HL-60/S4 (cell line): ENCODE results near the gene PPARA.

Experiments used
- in situ Hi-C: fragments of 300-500 bp; cut with MboI; formaldehyde crosslinking; loops from 2 replicates; pipeline ENCODE4 v1.14.3; 2022; ENCODE audit warnings: low sequenced_read_pairs

The PPARA gene

DNA sequence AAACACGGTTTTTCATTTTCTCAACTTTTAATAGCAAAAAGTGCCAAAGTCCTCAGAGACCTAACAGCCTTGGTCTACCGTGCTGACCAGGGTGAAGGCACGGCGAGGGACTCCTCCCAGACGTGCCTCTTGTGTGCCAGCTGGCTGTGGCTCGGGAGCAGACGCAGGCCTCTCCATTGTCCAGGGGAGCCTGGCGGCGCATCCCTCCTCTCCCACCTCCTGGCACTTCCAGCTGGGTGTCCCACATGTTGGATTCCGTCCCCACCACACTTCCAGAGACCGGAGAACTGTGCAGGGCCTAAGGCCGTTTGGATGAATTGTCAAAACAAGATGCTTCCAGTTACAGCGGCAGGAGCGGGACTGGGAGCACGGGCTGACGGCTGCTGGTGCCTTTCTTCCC is 88.2 kb downstream of the PPARA start:
- in situ Hi-C loops = no loop called here

DNA sequence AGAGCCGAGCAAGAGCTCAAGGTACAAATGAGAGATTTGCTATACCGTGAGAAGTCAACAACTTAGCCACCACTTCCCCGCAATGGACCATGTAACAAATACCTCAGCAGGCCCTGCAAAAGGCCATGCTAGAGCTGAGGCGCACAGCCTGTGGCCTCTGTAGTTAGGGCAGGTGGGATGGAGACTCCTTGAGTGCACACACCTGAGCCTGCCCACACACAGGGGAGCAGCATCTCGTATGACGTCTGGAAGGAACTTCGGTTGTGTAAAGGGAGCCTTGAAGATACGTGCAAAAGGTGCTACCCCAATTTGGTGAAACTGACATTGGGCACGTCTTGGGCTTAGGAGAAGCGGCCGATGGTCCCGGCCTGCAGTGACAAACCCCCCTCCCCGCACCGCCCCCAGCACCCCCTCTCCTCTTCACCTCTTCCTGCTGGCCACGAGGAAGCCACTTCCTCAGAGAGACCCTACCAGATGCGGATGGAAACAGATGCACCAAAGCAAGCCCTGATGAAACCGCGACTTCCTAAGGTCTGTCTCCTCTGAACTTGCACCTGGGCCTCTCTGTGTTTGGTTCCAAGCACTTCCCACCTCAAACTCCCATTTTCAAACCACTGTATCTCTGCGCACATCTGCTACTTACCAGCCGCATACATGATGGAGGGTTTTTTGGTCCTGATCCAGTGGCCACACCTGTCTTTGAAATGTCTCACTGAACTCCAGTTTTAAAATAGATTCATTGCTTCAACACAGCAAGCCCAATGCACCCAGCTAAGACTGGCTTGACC is 89.1 kb downstream of the PPARA start:
- in situ Hi-C loops = no loop called here

DNA sequence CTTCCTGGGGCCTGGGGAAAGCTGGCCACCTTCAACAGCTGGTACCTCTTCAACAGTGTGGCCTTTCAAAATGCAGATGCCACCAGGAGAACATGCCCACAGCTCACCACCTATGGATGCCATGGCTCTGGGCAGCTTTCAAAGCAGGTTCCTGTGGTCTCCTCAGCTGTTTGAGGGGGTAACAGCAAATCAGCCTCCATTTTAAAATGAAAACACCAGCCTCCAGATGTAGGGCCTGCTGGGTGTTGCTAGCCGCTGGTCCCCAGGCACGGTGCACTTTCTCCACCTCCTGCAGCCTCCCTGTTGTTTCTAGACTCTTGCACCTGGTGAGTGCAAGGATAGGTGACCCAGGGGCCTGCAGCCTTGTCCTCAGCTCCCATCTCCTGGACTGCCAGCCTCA is 89.7 kb downstream of the PPARA start:
- in situ Hi-C loops = no loop called here

DNA sequence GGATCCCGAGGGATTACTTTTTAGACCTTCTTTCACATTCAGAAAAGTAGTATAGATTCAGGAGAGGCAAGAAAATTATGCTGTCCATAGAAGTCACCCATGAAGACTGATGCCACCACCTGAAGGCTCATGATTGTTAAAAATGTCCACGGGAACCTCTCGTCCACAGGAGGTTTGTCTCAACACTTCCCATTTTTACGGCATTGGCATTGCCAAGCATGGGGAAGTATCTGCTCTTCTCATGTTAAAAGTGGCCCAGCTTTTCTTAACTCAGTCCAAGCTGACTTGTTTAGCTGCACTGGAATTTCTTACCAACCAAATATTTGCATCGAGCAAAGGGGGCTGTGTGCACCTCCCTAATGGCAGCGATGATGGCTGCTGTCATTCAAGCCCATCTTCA is 90.2 kb downstream of the PPARA start:
- in situ Hi-C loops = no loop called here

DNA sequence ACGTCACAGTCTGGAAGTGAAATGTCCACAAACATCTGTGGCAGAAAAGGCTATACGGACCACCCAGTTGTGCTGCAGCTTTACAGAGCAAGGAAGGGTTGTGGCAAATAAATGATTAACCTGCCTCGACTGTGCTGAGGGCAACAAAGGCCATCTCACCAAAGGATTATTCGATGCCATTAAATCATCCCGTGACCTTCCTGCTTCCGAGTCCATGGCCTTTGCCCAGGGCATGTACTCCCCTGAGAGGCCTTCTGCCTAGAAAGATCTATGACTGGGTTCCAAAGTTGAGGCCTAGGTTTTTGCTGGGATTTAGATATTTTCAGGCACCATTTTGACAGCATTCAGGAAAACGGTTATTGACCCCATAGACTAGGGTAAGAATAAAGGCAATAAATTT is 90.6 kb downstream of the PPARA start:
- in situ Hi-C loops = no loop called here

DNA sequence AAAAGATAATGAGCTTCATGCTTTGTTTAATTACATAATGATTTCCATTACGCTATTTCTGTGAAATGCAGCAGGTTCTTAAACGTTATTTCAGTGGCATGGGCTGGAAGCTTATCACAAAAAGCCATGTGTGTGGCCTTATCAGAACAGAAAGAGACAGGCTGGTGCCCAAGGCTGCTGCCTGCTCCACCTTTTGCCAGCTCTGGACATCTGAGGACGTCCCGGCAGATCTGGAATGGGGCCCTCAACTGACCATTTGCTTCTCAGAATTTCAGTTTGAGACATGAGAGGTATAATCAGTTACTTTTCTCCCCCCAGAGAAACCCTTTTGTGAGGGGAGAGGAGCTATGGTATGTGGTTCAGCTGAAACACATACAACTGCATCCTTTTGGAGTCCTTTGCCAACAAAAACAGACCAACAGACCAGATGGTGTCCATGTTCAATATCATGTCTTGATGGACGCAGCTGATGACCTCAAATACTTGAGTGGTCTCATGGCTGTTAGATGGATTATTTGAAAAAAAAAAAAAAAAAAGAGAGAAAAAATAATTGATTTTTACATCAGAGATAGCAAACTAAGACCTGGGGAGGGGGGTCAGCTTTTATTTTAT is 91.2 kb downstream of the PPARA start:
- in situ Hi-C loops = no loop called here

DNA sequence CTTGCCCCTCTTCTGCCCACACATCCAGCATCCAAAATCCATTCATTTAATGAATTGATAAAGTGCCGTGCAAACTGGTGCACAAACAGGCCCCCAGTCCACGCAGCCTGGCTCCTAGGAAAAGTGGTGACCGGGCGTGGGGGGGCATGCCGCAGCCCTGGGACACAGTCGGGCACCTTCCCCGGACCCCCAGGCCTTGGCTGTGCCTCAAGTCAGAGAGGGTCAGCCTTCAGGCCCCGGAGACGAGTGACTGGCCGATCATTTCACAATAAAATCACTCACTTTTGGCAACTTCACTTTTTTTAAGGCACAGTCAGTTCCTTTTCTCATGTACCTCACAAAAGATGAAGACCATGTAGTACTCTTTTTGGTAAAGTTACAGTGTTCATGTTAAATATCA is 91.8 kb downstream of the PPARA start:
- in situ Hi-C loops = no loop called here

DNA sequence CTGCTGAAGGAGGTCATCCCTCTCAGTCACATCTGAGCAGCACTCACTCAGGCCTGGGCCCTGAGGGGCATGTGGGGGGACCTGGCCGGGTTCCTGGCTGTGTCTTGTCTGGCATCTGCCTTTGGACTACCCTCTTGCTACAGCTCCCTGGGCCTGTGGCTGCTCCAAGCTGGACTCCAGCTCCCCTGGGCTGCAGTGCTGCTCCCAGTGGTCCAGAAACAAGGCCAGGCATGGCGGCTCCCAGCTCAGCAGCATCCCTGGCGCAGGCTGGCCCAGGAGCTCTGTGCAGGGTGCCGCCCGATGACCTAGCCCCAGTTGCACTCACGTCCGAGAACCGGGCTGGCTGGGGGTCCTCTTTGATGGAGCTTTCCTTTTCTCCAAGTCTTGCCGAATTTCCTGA is 94.4 kb downstream of the PPARA start:
- in situ Hi-C loops = no loop called here

DNA sequence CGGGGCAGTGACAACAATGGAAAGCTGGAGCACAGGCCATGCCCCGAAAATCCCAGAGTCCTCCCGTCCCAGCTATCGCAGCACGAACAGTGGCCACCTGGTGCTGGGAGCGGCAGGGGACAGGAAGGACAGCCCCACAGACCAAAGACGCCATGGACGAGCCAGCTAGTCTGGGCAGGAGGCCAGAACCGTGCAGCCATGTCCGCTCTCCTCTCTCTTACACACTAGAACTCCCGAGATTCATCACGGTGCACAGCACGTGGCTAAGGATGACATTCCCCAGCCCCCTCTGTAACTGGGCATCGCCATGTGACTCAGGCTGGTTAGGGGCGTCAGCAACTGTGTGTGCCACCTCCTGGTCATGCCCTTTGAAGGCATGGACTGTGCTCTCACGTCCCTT is 95.2 kb downstream of the PPARA start:
- in situ Hi-C loops = no loop called here

DNA sequence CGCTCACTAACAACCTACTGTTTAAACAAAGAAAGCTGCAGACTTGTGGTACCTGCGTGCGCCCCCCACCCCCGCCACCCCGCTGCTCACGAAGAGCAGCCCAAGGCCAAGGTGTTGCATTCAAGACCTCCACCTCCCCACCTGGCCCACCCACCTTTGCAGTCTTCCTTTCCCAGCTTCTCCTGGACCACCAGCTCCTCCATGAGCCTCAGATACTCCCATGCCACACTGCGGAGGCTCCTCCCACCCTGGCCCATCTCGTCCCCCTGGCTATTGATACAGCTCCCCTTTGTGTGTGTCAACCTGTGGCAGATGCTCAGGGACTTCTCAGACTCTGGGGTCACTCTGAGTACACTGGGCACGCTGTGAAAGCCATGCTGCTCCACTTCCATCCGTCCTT is 95.9 kb downstream of the PPARA start:
- in situ Hi-C loops = no loop called here

DNA sequence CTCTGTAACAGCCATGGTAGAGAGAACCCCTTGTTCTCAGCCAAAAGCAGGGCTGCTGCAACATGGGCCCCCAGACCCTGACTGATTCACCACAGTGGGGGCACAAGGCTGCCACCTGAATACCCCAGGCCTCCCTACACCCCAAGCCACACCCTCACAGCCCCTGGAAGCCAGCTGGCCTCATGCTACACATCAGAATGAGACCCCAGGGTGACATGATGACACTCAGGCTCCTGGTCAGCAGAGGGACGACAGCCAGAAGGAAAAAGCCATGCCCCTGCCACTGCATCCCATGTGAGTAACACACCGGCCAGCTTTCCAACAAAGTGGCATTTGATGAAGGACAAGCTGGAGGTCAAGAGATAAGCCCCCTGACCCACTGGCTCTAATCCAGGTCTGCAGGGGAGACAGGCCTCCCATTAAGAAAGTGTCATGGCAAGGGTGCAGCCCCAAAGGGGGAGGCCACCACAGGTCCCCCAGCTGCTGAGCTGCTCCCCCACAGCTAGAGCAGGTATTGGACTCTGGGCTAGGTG is 97.2 kb downstream of the PPARA start:
- in situ Hi-C loops = no loop called here

DNA sequence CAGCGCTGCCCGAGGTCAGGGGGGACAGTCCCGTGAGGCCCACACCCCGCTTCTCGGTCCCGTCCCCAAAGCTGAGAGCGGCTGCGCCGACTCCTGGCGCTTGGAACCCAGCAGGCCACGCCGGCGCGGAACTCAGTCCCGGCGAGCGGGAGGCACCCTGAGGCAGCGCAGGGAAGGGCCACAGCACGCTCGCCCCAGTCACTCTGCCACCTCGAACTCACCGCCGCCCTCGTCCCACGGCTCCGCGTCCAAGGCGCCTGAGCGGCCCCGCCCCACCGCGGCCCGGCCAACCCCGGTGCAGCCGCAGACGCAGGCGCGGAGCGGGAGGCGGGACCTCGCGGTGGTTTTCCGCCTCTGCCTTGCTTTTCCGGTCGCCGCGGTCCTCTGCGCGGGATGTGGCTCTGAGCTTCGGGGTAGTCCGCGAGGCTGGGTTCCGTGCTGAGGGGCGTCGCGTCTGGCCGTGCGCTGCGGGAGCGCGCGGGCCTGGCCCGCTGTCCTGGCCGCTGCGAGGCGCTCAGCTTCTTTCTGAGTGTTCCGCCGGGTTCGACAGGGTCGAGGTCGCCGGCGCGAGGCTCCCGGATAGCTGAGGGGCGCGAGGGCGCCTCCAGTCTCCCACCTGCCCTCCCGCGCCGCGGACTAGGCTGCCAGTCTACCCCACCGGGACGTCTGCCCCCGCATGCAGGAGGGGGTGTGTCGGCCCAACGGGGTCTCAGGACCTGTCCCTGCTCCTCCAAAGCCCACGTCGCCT is 99.9 kb downstream of the PPARA start, which contains the start of gene CDPF1:
TSS of gene CDPF1 (minus strand) at position 259 of the 748 bp plus-strand sequence. CDS start 2,009 bp downstream, outside the sequence.
- in situ Hi-C loops = no loop called here

DNA sequence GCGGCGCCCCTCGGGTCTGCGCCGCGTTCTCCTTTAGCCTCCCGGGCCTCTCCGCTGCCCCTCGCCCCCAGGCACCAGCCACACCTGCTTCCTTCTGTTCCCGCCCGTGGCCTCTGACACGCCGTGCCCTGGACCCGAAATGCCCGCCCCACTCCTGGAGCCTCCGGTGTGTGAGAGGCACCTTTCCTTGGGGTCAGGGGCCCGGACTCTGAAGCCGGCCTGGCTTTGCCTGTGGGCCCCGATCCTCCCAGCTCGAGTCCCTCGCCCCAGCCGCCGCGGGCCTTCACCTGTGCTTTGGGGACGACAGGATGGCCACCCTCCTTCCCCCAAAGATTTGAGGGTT is 100.4 kb downstream of the PPARA start:
- in situ Hi-C loops = no loop called here

DNA sequence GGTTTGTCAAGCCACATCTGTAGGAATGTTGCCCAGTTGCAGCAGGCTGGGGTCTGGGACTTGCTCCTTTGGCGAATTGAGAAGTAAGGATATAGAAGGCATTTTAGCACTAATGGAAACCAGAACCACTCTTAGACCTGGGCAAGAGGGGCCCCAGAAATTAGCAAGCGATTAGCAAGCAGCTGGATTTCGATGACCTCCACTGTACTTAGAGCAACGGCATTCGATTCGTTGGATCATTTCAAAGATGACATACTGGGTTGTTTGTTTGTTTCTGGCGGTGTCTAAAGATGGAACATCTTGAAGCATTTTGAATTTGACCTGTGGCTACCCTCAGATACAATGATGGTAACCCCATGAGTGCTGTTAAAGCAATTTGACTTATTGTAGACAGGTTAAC is 100.9 kb downstream of the PPARA start:
- in situ Hi-C loops = no loop called here

DNA sequence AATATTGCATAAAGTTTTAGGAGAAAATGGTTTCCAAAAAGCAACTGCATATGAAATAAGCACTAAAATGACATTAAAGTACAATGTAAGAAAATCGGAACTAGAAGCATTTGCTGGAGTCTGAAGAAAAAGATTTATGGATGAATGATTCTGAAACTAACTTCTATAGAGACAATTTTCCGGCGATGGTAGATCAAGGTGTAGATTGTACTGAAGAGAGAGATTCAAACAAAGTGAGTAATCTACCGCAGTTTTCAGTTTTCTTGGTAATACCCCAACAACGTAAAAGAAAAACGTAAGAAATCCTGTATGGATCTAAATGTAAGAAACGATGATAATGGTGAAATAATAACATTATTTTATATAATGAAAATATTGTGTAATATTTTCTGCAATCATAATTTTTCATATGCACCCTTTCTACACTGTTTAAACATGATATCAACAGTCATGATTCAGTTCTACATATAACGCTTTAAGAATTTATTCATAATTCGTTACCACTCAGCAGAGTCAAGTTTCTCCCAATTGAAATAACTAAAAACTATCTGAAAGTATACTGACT is 101.6 kb downstream of the PPARA start:
- in situ Hi-C loops = no loop called here

DNA sequence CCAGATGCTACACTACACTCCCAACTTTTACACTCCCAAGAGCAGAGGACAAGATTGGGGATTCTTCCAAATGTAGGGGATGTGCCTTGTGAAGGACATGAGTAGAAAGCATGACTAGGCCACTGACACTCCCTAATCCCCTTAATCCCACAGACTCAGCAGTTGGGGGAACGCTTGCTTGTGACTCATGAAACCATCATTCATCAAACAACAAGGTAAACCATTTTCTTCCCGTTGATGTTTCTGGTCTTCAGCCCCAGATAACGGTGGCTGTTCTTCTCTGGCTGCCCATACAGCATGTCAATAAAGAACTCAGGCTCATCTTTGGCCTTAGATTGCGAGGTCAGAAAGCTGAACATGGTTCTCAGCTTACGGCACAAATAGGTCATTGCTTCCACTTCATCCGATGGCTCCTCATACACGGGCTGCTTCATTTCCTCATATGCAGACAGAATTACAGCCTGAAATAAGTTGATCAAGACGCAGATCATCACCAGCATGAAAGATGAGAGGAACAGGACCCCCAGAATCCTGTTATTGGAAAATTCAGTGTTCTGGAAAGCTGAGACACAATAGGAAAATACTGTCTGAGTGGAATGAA is 106.1 kb downstream of the PPARA start:
- in situ Hi-C loops = no loop called here

DNA sequence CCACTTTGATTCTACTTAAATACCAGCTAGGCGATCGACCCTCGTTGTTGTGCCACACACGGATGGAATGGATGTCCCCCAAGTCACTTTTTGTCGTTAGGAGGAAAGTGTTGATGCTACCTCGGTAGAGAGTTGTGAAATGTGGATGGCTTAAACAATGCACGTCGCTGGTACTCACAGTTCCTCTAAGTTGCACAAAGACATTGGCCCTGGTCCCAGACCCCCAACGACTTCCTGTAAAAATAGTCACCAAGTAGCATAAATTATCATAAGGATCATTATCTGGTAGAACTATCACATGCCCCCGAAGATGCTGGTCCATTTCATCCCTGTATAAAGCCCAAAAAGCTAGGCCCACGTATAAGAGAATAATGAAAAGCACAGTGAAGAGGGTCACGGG is 109.0 kb downstream of the PPARA start:
- in situ Hi-C loops = no loop called here

DNA sequence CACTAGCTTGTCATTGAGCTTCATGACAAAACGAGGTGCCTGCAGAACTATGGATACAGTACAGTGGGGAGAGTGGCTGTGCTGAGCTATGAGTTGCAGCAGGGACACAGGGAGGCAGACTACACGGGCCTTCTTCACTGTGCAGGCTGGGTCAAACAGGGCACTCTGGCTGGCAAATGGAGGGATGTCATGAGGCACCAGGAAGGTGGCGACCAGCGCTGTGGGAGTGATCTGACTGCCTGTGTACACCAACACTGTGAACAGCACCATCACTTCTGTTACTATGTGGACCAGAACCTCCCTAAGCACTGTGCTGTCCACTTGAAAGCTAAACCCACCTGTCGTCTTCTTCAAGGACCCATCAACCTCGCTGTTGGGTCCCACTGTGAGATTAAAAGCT is 109.7 kb downstream of the PPARA start:
- in situ Hi-C loops = no loop called here

DNA sequence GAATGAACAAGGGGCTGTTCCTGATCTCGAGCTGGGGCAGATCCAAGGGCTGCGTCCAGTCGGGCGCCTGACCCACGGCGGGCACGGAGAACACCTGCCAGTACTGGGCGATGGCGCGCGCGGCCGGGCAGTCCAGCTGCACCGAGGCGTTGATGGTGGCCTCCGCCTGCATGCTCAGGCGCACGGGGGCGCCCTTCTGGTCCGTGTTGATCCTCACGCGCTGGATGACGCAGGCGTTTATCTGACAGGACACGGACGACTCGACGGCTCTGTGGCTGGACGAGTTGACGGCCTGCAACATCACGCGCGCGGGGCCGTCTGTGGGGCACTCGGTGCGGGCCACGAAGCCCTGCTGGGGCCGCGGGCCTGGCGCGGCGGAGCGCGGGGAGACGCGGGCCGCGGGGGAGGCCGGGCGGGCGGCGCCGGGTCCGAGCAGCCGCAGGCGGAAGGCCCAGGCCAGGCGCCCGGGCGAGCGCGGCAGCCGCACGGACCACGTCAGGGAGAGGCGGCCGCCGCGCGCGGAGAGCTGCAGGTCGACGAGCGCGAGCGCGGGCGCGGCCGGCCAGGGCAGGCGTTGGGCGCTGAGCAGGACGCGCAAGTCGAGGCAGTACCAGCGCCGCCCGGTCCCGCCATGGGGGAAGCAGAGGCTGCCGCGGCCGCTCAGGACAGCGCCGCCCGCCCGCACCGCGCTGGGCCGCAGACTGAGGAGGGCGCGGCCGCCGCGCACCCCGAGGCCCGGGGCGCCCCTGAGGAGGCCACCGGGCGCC is 112.3 kb downstream of the PPARA start:
- in situ Hi-C loops = no loop called here

DNA sequence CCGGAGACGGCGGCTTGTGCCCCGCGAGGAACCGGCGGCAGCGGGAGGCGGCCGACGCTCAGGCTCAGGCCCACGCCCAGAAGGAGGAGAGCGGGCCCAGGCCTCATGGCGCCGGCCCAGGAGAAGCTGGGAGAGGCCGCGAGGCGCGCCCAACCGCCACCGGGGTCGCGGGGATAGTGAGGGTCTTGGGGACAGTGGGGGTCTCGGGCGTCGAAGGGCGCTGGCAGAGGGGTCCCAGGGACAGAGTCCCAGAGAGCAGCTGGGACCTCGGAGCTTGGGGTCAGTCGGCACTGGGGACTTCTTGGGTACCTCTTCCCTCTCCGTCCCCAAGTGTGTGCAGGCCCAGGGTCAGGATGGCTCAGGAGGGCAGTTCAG is 112.9 kb downstream of the PPARA start, which contains the start of gene PKDREJ:
TSS of gene PKDREJ (minus strand) at position 128 of the 375 bp plus-strand sequence. CDS start at position 107, 21 bp downstream.
- in situ Hi-C loops = no loop called here
